Measurements from ENCODE around the gene RAP1GDS1.

DNA sequence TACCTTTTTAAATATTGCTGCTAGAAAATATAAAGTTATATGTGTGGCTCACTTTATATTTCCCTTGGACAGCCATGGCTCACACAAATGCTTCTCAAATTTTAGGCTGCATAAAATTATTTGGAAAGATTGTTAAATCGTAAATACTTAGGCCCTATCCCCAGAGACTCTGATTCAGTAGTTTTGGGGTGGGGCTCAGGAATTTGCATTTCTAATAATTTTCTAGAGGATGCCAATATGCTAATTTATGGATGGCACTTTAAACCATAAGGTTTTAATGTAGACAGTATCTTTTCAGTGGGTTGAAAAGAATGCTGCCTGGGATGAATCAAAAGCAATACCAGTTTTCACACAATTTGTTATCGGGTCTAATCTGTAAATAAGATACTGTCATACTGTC lies 49.7 kb downstream of the RAP1GDS1 start:
- TF ChIP-seq RAD21 (IDR thresholded peaks at IDR 0.05; ENCODE audit: low read depth) = no peak
- TF ChIP-seq, protein P1, sequence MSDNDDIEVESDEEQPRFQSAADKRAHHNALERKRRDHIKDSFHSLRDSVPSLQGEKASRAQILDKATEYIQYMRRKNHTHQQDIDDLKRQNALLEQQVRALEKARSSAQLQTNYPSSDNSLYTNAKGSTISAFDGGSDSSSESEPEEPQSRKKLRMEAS (IDR thresholded peaks at IDR 0.05) = no peak
